H9 (cell line): Measurements from ENCODE around the gene PIBF1. TPM values are rescaled to one million over a fixed set of nuclear protein-coding genes. Genes with fewer than 3 reads are reported as not detected.

Experiments used
- DNase-seq: peaks from one replicate; pipeline ENCODE4 v3.0.0-alpha.2; 2017
- H2AFZ ChIP-seq: one replicate; pipeline ENCODE4 v1.6.1; 2013; ENCODE audit warnings: mild to moderate bottlenecking, low read length, control low read depth, moderate library complexity
- H2AK5ac ChIP-seq: 2 replicates; pipeline ENCODE4 v1.6.1; 2013; ENCODE audit warnings: low read length, control low read depth, mixed read lengths; ENCODE audit not compliant: insufficient read length
- H2BK120ac ChIP-seq: one replicate; pipeline ENCODE4 v1.6.1; 2013; ENCODE audit warnings: low read depth, mild to moderate bottlenecking, low read length, control low read depth, inconsistent platforms; ENCODE audit not compliant: poor library complexity, severe bottlenecking
- H2BK12ac ChIP-seq: 2 replicates; pipeline ENCODE4 v1.6.1; 2013; ENCODE audit warnings: low read length, control low read depth, mixed read lengths, low read depth; ENCODE audit not compliant: insufficient read length
- H2BK15ac ChIP-seq: 2 replicates; pipeline ENCODE4 v1.6.1; 2013; ENCODE audit warnings: low read depth, low read length, control low read depth
- H2BK20ac ChIP-seq: one replicate; pipeline ENCODE4 v1.6.1; 2013; ENCODE audit warnings: low read depth, mild to moderate bottlenecking, low read length, control low read depth, inconsistent platforms; ENCODE audit not compliant: poor library complexity, severe bottlenecking
- H2BK5ac ChIP-seq: 2 replicates; pipeline ENCODE4 v1.6.1; 2013; ENCODE audit warnings: low read length, control low read depth, mixed read lengths; ENCODE audit not compliant: insufficient read length
- H3K14ac ChIP-seq: 2 replicates; pipeline ENCODE4 v1.6.1; 2013; ENCODE audit warnings: low read length, control low read depth; ENCODE audit not compliant: insufficient read depth
- H3K18ac ChIP-seq: 2 replicates; pipeline ENCODE4 v1.6.1; 2013; ENCODE audit warnings: low read depth, mild to moderate bottlenecking, mixed read lengths, low read length, control low read depth; ENCODE audit not compliant: insufficient read length
- H3K23ac ChIP-seq: 2 replicates; pipeline ENCODE4 v1.6.1; 2013; ENCODE audit warnings: low read length, control low read depth, mixed read lengths, low read depth; ENCODE audit not compliant: insufficient read length
- H3K23me2 ChIP-seq: 2 replicates; pipeline ENCODE4 v1.6.1; 2013; ENCODE audit warnings: low read depth, mild to moderate bottlenecking, mixed read lengths, low read length, control low read depth; ENCODE audit not compliant: insufficient read length, poor library complexity, severe bottlenecking
- H3K27ac ChIP-seq: 2 replicates; pipeline ENCODE4 v1.5.1; 2013; ENCODE audit warnings: low read length, control low read depth, mixed read lengths, low read depth; ENCODE audit not compliant: insufficient read length
- H3K27me3 ChIP-seq: 2 replicates; pipeline ENCODE4 v1.6.1; 2013; ENCODE audit warnings: low read length, control low read depth, inconsistent platforms; ENCODE audit not compliant: insufficient read depth
- H3K4ac ChIP-seq: 2 replicates; pipeline ENCODE4 v1.6.1; 2013; ENCODE audit warnings: low read depth, mild to moderate bottlenecking, control low read depth, inconsistent platforms, low read length, moderate library complexity
- H3K4me1 ChIP-seq: 2 replicates; pipeline ENCODE4 v1.6.1; 2013; ENCODE audit warnings: low read length, control low read depth, inconsistent platforms; ENCODE audit not compliant: insufficient read depth
- H3K4me2 ChIP-seq: 2 replicates; pipeline ENCODE4 v1.6.1; 2013; ENCODE audit warnings: low read length, control low read depth, mixed read lengths; ENCODE audit not compliant: insufficient read length, insufficient read depth
- H3K56ac ChIP-seq: 2 replicates; pipeline ENCODE4 v1.6.1; 2013; ENCODE audit warnings: low read depth, mild to moderate bottlenecking, mixed read lengths, low read length, control low read depth; ENCODE audit not compliant: insufficient read length
- H3K79me1 ChIP-seq: 2 replicates; pipeline ENCODE4 v1.6.1; 2013; ENCODE audit warnings: low read depth, mild to moderate bottlenecking, moderate library complexity, low read length, control low read depth, inconsistent platforms; ENCODE audit not compliant: insufficient read depth, poor library complexity, severe bottlenecking
- H3K79me2 ChIP-seq: 2 replicates; pipeline ENCODE4 v1.6.1; 2013; ENCODE audit warnings: low read length, control low read depth, inconsistent platforms; ENCODE audit not compliant: insufficient read depth
- H3K9ac ChIP-seq: 2 replicates; pipeline ENCODE4 v1.6.1; 2013; ENCODE audit warnings: low read length, control low read depth, mixed read lengths; ENCODE audit not compliant: insufficient read length; ENCODE audit errors: extremely low read depth
- H3K9me3 ChIP-seq: one replicate; pipeline ENCODE4 v1.6.1; 2013; ENCODE audit warnings: low read depth, low read length, inconsistent platforms; ENCODE audit not compliant: control insufficient read depth
- H3T11ph ChIP-seq: one replicate; pipeline ENCODE4 v1.6.1; 2013; ENCODE audit warnings: mild to moderate bottlenecking, low read length, control low read depth, inconsistent platforms
- H4K20me1 ChIP-seq: one replicate; pipeline ENCODE4 v1.6.1; 2013; ENCODE audit not compliant: control insufficient read depth, insufficient read length, insufficient read depth
- H4K5ac ChIP-seq: 2 replicates; pipeline ENCODE4 v1.6.1; 2013; ENCODE audit warnings: low read depth, mild to moderate bottlenecking, mixed read lengths, low read length, control low read depth; ENCODE audit not compliant: insufficient read length
- H4K8ac ChIP-seq: replicated peaks from 2 replicates; pipeline ENCODE4 v1.6.1; 2013; ENCODE audit warnings: low read length, control low read depth, mixed read lengths, low read depth; ENCODE audit not compliant: insufficient read length
- H4K91ac ChIP-seq: 2 replicates; pipeline ENCODE4 v1.6.1; 2013; ENCODE audit warnings: low read depth, mild to moderate bottlenecking, moderate library complexity, mixed read lengths, low read length, control low read depth; ENCODE audit not compliant: insufficient read length
- H3K27ac Mint-ChIP-seq, 3 experiments: 2 replicates in 2 of 3; 3 replicates in 1 of 3; pipeline ENCODE4 v1.8.0; 2020 to 2021; ENCODE audit warnings: mixed read lengths in 3 of 3, mild to moderate bottlenecking in 1 of 3, moderate library complexity in 1 of 3
- H3K27me3 Mint-ChIP-seq: 2 replicates; pipeline ENCODE4 v1.8.0; 2021; ENCODE audit warnings: low read depth, mild to moderate bottlenecking, moderate library complexity, mixed read lengths
- H3K36me3 Mint-ChIP-seq, 3 experiments: 2 replicates in 2 of 3; 3 replicates in 1 of 3; pipeline ENCODE4 v1.8.0; 2020 to 2021; ENCODE audit warnings: low read depth in 3 of 3, mixed read lengths in 3 of 3; ENCODE audit not compliant: insufficient read depth in 1 of 3
- H3K4me1 Mint-ChIP-seq, 2 experiments: 2 replicates each; pipeline ENCODE4 v1.8.0; 2020; ENCODE audit warnings: mixed read lengths in 2 of 2
- H3K4me3 Mint-ChIP-seq, 2 experiments: 2 replicates in 1 of 2; 3 replicates in 1 of 2; pipeline ENCODE4 v1.8.0; 2020 to 2021; ENCODE audit warnings: mild to moderate bottlenecking in 2 of 2, mixed read lengths in 2 of 2, moderate library complexity in 1 of 2
- H3K9me3 Mint-ChIP-seq, 2 experiments: 2 replicates in 1 of 2; 3 replicates in 1 of 2; pipeline ENCODE4 v1.8.0; 2020; ENCODE audit warnings: mild to moderate bottlenecking in 2 of 2, mixed read lengths in 2 of 2, moderate library complexity in 1 of 2
- WGBS: extraction: QIAGEN DNeasy Blood & Tissue Kit; methylation state at CpG from one replicate; pipeline ENCODE4 v1.1.7; 2013; ENCODE audit warnings: missing lambda C conversion rate, low lambda C conversion rate, mixed read lengths; ENCODE audit not compliant: insufficient read length; ENCODE audit errors: extremely low coverage; 5-methylcytosine and 5-hydroxymethylcytosine counted together
- total RNA-seq: library from RNA; stranded (reverse); gene quantifications from 2 replicates; pipeline ENCODE4 v1.2.1, GENCODE V29; 2021
- TF ChIP-seq, protein P1 (sequence below): fragments of 200-600 bp; sonication (generic); conservative IDR thresholded peaks from 3 replicates; pipeline ENCODE4 v1.8.0; 2021; ENCODE audit warnings: antibody characterized with exemption, mild to moderate bottlenecking

The PIBF1 gene
- total RNA-seq, 1 experiment from 2014 or later: 12.7 TPM

GRCh38 chr13:72890546-72890945 is 108.6 kb downstream of the PIBF1 start:
- Mint-ChIP-seq H3K9me3 (no peaks in the 10 kb centered on the region), H3K4me3 (no peak overlapping the region), H3K27me3 (no peaks in the 10 kb centered on the region), H3K4me1 (no peaks in the 10 kb centered on the region), H3K36me3 (peaks cover 1 to 5% (median 1%) of the 10 kb centered on the region in 3 experiments; a peak in 6 of 7 replicates), H3K27ac (no peak overlapping the region)
- Histone ChIP-seq H2BK15ac (no peak overlapping the region), H4K8ac (no peak overlapping the region), H3K27me3 (no peaks in the 10 kb centered on the region), H4K91ac (no peak overlapping the region), H3K23me2 (no peaks in the 10 kb centered on the region), H2AK5ac (no peak overlapping the region), H3K23ac (no peak overlapping the region), H2BK20ac (no peak overlapping the region), H3K9ac (no peak overlapping the region), H3K79me1 (no peaks in the 10 kb centered on the region), H3K4me2 (no peak overlapping the region), H3K18ac (no peak overlapping the region), H2BK12ac (no peak overlapping the region), H3T11ph (no peak overlapping the region), H3K4me1 (no peaks in the 10 kb centered on the region), H4K20me1 (no peaks in the 10 kb centered on the region), H3K4ac (no peak overlapping the region), H4K5ac (no peak overlapping the region), H2AFZ (no peak overlapping the region), H2BK120ac (no peak overlapping the region), H3K9me3 (no peaks in the 10 kb centered on the region), H3K79me2 (no peaks in the 10 kb centered on the region), H3K27ac (no peak overlapping the region), H3K14ac (no peak overlapping the region), H2BK5ac (no peak overlapping the region), H3K56ac (no peak overlapping the region)
- no CpG with 5 or more reads among the region's 2 CpGs for WGBS
- TF ChIP-seq, protein P1, sequence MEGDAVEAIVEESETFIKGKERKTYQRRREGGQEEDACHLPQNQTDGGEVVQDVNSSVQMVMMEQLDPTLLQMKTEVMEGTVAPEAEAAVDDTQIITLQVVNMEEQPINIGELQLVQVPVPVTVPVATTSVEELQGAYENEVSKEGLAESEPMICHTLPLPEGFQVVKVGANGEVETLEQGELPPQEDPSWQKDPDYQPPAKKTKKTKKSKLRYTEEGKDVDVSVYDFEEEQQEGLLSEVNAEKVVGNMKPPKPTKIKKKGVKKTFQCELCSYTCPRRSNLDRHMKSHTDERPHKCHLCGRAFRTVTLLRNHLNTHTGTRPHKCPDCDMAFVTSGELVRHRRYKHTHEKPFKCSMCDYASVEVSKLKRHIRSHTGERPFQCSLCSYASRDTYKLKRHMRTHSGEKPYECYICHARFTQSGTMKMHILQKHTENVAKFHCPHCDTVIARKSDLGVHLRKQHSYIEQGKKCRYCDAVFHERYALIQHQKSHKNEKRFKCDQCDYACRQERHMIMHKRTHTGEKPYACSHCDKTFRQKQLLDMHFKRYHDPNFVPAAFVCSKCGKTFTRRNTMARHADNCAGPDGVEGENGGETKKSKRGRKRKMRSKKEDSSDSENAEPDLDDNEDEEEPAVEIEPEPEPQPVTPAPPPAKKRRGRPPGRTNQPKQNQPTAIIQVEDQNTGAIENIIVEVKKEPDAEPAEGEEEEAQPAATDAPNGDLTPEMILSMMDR: no peak
- DNase-seq: no peak
